Uterus (tissue), 4 donors: Measurements from ENCODE around the gene BCAT1. TPM values are rescaled to one million over a fixed set of nuclear protein-coding genes. Genes with fewer than 3 reads are reported as not detected.

Experiments used
- DNase-seq, 2 donors: peaks; one replicate each; pipeline ENCODE4 v3.0.0-alpha.2; 2019 to 2020
- H3K27ac ChIP-seq, 2 donors: fragments of 200-600 bp; sonication (generic); 1 replicate in 1 of 2; 2 replicates in 1 of 2; pipeline ENCODE4 v1.5.1; 2016 to 2018
- H3K27me3 ChIP-seq, 2 donors: fragments of 200-600 bp; sonication (generic); one replicate each; pipeline ENCODE4 v1.5.1; 2018 to 2019; ENCODE audit warnings: control low read depth in 1 of 2
- H3K36me3 ChIP-seq, 2 donors: fragments of 200-600 bp; sonication (generic); one replicate each; pipeline ENCODE4 v1.5.1; 2019; ENCODE audit warnings: control low read depth in 1 of 2
- H3K4me1 ChIP-seq, 2 donors: fragments of 200-600 bp; sonication (generic); one replicate each; pipeline ENCODE4 v1.5.1; 2018 to 2019; ENCODE audit warnings: control low read depth in 1 of 2
- H3K4me3 ChIP-seq, 2 donors: fragments of 200-600 bp; sonication (generic); 1 replicate in 1 of 2; 2 replicates in 1 of 2; pipeline ENCODE4 v1.5.1; 2018 to 2019; ENCODE audit warnings: mild to moderate bottlenecking in 1 of 2
- H3K9me3 ChIP-seq, 2 donors: fragments of 200-600 bp; sonication (generic); one replicate each; pipeline ENCODE4 v1.5.1; 2019; ENCODE audit warnings: control low read depth in 1 of 2
- POLR2A ChIP-seq, 2 donors: fragments of 450-650 bp; IDR thresholded peaks; one replicate each; pipeline ENCODE4 v1.6.1; 2016; ENCODE audit warnings: antibody characterized with exemption in 2 of 2, mild to moderate bottlenecking in 1 of 2, moderate library complexity in 1 of 2
- intact Hi-C: fragments of 100-400 bp; cut with DNase I; formaldehyde crosslinking; loops from one replicate; pipeline ENCODE4 v1.15.1; 2023; ENCODE audit warnings: low total_unique reads
- total RNA-seq, 4 donors: library from RNA; depleted of rRNA in 3 of 4; stranded (reverse); fragments of >200 nt in 3 of 4; gene quantifications; one replicate each; pipeline versions ENCODE4 v1.1.0 to v1.2.4, GENCODE V29; 2014 to 2023
- TF ChIP-seq, protein P1 (sequence below), 4 experiments: fragments of 200-600 bp in 2 of 4; fragments of 450-650 bp in 2 of 4; sonication (generic) in 2 of 4; IDR thresholded peaks; one replicate each; pipeline ENCODE4 v1.5.1; 2016 to 2019; ENCODE audit warnings: antibody characterized with exemption in 4 of 4, mild to moderate bottlenecking in 2 of 4, moderate library complexity in 1 of 4
- donor health status: DM: yes; HTN: yes; CAD: no.

The BCAT1 gene
- total RNA-seq, 4 donors from 2014 or later = 23.6 to 221 (median 59.7) TPM

DNA sequence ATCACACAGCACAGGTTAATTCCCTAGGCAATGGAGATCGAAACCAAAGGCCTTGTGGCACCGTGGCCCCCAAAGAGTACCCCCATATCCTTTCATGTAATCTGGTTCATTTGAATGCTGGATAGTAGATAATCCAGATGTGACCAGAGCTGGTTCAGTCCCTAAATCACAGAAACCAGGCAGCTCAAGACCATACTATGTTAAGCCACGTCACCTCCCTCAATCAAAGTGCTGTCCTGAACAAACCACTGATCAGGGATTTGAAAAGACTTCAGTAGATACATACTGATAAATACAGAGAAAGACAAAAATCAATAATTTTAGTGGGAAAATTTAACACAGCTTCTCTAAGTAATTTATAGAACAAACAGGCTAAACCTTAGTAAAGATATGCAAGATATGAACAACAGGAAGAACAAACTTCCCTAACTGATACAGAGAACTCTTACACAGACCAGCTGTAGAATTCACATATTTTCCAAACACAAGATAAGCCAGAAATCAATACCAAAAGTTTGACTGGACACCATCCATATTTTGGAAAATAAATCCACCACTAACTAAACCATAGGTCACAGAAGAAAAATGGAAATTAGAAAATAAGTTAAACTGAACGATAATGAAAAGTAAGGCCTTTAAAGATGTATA, 67.1 kb downstream of the BCAT1 start:
- no peaks in the 10 kb centered on the region for H3K4me1 ChIP-seq

GRCh38 chr12:24881227-24881626, 67.7 kb downstream of the BCAT1 start:
- intact Hi-C loops = no loop called here
- Histone ChIP-seq H3K27me3 (no peaks in the 10 kb centered on the region), H3K36me3 (no peaks in the 10 kb centered on the region), H3K4me1 (no peaks in the 10 kb centered on the region), H3K9me3 (no peaks in the 10 kb centered on the region), H3K27ac (peak overlapping the region in 1 of 2 donors; percentile 16), H3K4me3 (no peak overlapping the region)
- DNase-seq = no peak
- no peak for TF ChIP-seq POLR2A (IDR thresholded peaks at IDR 0.05)
- TF ChIP-seq, protein P1, sequence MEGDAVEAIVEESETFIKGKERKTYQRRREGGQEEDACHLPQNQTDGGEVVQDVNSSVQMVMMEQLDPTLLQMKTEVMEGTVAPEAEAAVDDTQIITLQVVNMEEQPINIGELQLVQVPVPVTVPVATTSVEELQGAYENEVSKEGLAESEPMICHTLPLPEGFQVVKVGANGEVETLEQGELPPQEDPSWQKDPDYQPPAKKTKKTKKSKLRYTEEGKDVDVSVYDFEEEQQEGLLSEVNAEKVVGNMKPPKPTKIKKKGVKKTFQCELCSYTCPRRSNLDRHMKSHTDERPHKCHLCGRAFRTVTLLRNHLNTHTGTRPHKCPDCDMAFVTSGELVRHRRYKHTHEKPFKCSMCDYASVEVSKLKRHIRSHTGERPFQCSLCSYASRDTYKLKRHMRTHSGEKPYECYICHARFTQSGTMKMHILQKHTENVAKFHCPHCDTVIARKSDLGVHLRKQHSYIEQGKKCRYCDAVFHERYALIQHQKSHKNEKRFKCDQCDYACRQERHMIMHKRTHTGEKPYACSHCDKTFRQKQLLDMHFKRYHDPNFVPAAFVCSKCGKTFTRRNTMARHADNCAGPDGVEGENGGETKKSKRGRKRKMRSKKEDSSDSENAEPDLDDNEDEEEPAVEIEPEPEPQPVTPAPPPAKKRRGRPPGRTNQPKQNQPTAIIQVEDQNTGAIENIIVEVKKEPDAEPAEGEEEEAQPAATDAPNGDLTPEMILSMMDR (IDR thresholded peaks at IDR 0.05) = no peak

More for the DNA sequence above, 67.1 kb downstream of the BCAT1 start:
- TF ChIP-seq, protein P1 (IDR thresholded peaks at IDR 0.05) = no peak
- no peak for TF ChIP-seq POLR2A (IDR thresholded peaks at IDR 0.05)
- no peaks in the 10 kb centered on the region for H3K9me3 ChIP-seq
- peak overlapping the region in 1 of 2 donors; percentile 16 for H3K27ac ChIP-seq
- intact Hi-C loops = no loop called here
- no peak overlapping the region for H3K4me3 ChIP-seq
- DNase-seq = no peak
- no peaks in the 10 kb centered on the region for H3K36me3 ChIP-seq
- H3K27me3 ChIP-seq = no peaks in the 10 kb centered on the region

DNA sequence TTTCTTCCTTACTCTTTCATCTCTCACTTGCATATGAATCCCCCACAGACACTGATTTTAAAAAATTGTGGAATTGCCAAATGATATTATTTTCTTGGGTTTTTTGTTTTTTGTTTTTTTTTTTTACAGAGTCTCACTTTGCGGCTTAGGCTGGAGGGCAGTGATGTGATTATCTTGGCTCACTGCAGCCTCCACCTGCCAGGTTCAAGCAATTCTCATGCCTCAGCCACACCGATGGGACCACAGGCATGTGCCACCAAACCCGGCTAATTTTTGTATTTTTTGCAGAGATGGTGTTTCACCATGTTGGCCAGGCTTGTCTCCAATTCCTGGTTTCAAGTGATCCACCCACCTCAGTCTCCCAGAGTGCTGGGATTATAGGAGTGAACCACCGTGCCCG, 68.2 kb downstream of the BCAT1 start:
- TF ChIP-seq, protein P1 (IDR thresholded peaks at IDR 0.05) = no peak
- no peak for TF ChIP-seq POLR2A (IDR thresholded peaks at IDR 0.05)
- H3K36me3 ChIP-seq = no peaks in the 10 kb centered on the region
- H3K27me3 ChIP-seq = no peaks in the 10 kb centered on the region
- intact Hi-C loops = no loop called here
- H3K4me1 ChIP-seq = no peaks in the 10 kb centered on the region
- H3K9me3 ChIP-seq = no peaks in the 10 kb centered on the region
- no peak overlapping the region for H3K4me3 ChIP-seq
- DNase-seq = no peak
- peak overlapping the region in 1 of 2 donors; percentile 16 for H3K27ac ChIP-seq

DNA sequence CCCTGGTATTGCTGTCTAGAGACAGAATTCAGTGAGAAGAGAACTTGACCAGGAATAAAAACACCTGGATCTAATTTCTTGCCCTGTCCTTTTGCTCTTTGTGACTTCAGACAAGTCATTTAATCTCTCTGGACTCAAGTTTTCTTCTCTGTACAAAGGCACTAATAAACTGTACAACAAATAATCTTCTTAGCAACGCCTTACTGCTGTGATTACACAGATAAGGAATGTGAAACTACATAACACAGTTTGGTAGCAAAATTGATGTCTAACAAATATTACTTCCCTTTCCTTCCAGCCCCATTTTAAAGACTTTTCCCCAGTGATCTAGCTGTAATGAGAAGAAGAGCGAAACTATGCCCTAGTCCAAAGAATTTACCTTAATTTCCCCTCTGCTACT, 69.3 kb downstream of the BCAT1 start:
- no peaks in the 10 kb centered on the region for H3K36me3 ChIP-seq
- intact Hi-C loops = no loop called here
- DNase-seq = no peak
- TF ChIP-seq, protein P1 (IDR thresholded peaks at IDR 0.05) = no peak
- TF ChIP-seq POLR2A (IDR thresholded peaks at IDR 0.05) = no peak
- H3K27me3 ChIP-seq = no peaks in the 10 kb centered on the region
- H3K27ac ChIP-seq = no peak overlapping the region
- H3K4me3 ChIP-seq = no peak overlapping the region
- no peaks in the 10 kb centered on the region for H3K4me1 ChIP-seq
- no peaks in the 10 kb centered on the region for H3K9me3 ChIP-seq

DNA sequence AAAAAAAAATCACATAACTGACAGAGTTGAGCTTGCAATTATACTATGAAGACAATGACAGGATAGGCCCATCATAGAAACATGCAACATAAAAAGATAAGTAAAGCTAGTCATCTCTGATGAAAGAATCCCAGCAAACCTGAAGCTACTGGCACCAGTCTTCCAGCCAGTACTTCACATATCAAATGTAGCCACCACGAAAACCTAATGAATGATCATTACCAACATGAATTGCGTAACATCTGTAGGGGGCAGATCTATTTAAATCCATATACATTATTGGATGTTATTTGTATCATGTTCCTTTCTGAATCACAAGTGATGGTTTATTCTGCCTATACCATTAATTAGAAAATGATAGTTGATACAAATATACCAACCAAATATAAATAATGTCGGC, 73.9 kb downstream of the BCAT1 start:
- TF ChIP-seq, protein P1 (IDR thresholded peaks at IDR 0.05) = no peak
- no peak for TF ChIP-seq POLR2A (IDR thresholded peaks at IDR 0.05)
- H3K9me3 ChIP-seq = no peaks in the 10 kb centered on the region
- intact Hi-C loops = no loop called here

More for the DNA sequence above, 73.9 kb downstream of the BCAT1 start:
- no peak for DNase-seq
- Histone ChIP-seq H3K4me1 (no peaks in the 10 kb centered on the region), H3K27me3 (no peaks in the 10 kb centered on the region), H3K36me3 (no peaks in the 10 kb centered on the region), H3K4me3 (no peak overlapping the region), H3K27ac (no peak overlapping the region)
